ENCODE data around the gene WDR41. TPM values are rescaled to one million over a fixed set of nuclear protein-coding genes. Genes with fewer than 3 reads are reported as not detected.

Gene WDR41
- total RNA-seq, 4 donors from 2014 or later = 39.3 to 59.2 (median 49.2) TPM

DNA sequence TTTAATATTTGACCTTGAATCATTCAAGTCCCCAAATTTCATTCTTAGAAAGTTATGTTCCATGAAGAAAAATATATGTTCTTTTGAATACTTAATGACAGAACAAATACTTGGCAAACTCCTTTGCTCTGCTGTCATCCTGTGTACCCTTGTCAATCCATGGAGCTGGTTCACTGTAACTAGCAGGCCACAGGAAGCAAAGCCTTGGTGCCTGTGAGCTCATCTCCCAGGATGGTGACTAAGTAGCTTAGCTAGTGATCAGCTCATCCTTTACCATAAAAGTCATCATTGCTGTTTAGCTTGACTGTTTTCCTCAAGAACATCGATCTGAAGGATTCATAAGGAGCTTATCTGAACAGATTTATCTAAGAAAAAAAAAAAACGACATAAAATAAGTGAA, 65.4 kb downstream of the WDR41 start:
- H3K4me3 ChIP-seq = no peak overlapping the region
- DNase-seq (ENCODE audit: low spot score in 2 of 2) = no peak
- peaks cover 0 to 51% (median 0%) of the 10 kb centered on the region in 3 donors for H3K36me3 ChIP-seq
- 77 to 78% methylated on average over 2 of the region's 2 CpGs for whole genome bisulfite sequencing, 2 donors
- no peaks in the 10 kb centered on the region for H3K27me3 ChIP-seq
- peaks cover 0 to 4% (median 0%) of the 10 kb centered on the region in 4 donors for H3K9me3 ChIP-seq
- TF ChIP-seq EP300 (IDR thresholded peaks at IDR 0.05) = no peak
- TF ChIP-seq POLR2A (IDR thresholded peaks at IDR 0.05) = no peak
- TF ChIP-seq, protein P1, sequence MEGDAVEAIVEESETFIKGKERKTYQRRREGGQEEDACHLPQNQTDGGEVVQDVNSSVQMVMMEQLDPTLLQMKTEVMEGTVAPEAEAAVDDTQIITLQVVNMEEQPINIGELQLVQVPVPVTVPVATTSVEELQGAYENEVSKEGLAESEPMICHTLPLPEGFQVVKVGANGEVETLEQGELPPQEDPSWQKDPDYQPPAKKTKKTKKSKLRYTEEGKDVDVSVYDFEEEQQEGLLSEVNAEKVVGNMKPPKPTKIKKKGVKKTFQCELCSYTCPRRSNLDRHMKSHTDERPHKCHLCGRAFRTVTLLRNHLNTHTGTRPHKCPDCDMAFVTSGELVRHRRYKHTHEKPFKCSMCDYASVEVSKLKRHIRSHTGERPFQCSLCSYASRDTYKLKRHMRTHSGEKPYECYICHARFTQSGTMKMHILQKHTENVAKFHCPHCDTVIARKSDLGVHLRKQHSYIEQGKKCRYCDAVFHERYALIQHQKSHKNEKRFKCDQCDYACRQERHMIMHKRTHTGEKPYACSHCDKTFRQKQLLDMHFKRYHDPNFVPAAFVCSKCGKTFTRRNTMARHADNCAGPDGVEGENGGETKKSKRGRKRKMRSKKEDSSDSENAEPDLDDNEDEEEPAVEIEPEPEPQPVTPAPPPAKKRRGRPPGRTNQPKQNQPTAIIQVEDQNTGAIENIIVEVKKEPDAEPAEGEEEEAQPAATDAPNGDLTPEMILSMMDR (IDR thresholded peaks at IDR 0.05) = no peak
- H3K4me1 ChIP-seq = peaks cover 0 to 10% (median 0%) of the 10 kb centered on the region in 4 donors
- H3K27ac ChIP-seq = no peak overlapping the region

GRCh38 chr5:77425998-77426659, 66.0 kb downstream of the WDR41 start:
- H3K36me3 ChIP-seq = peaks cover 0 to 46% (median 0%) of the 10 kb centered on the region in 3 donors
- DNase-seq (ENCODE audit: low spot score in 2 of 2) = peak in 1 of 2 donors; percentile 15
- H3K9me3 ChIP-seq = peaks cover 0 to 4% (median 0%) of the 10 kb centered on the region in 4 donors
- no peak overlapping the region for H3K4me3 ChIP-seq
- TF ChIP-seq POLR2A (IDR thresholded peaks at IDR 0.05) = no peak
- TF ChIP-seq, protein P1 (IDR thresholded peaks at IDR 0.05) = no peak
- peaks cover 0 to 10% (median 0%) of the 10 kb centered on the region in 4 donors for H3K4me1 ChIP-seq
- no peak overlapping the region for H3K27ac ChIP-seq
- WGBS, 2 donors = 61 to 65% methylated on average over 8 of the region's 8 CpGs
- no peaks in the 10 kb centered on the region for H3K27me3 ChIP-seq

- whole genome bisulfite sequencing, 2 donors = 87 to 89% methylated on average over 5 of the region's 5 CpGs
- Histone ChIP-seq H3K9me3 (peaks cover 0 to 4% (median 0%) of the 10 kb centered on the region in 4 donors), H3K4me3 (no peak overlapping the region), H3K27ac (no peak overlapping the region), H3K27me3 (no peaks in the 10 kb centered on the region), H3K4me1 (peaks cover 0 to 10% (median 0%) of the 10 kb centered on the region in 4 donors), H3K36me3 (peaks cover 0 to 39% (median 0%) of the 10 kb centered on the region in 3 donors)
- no peak for DNase-seq (ENCODE audit: low spot score in 2 of 2)
- TF ChIP-seq, protein P1 (IDR thresholded peaks at IDR 0.05) = no peak
- no peak for TF ChIP-seq POLR2A (IDR thresholded peaks at IDR 0.05)
- TF ChIP-seq EP300 (IDR thresholded peaks at IDR 0.05) = no peak
Measured at GRCh38 chr5:77425420-77425819, 66.7 kb downstream of the WDR41 start.

DNA sequence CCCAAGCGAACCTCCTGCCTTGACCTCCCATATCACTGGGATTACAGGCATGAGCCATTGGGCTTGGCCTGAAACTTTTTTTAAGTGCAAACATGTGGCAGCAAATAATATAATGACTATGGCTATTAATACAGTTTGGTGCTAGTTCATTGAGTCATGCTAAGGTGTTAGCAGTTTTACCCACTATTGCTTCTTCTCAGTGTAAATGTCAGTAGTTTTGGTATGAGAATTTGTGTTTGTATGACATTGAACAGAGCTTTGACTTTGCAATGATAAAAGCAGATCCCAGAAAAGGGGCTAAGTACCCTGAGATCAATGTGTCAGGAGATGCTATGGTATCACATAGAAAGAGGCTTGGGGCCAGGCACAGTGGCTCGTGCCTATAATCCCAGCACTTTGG, 67.2 kb downstream of the WDR41 start:
- Histone ChIP-seq H3K9me3 (peaks cover 0 to 4% (median 0%) of the 10 kb centered on the region in 4 donors), H3K27me3 (no peaks in the 10 kb centered on the region), H3K36me3 (peaks cover 0 to 34% (median 0%) of the 10 kb centered on the region in 3 donors), H3K27ac (no peak overlapping the region), H3K4me1 (peaks cover 0 to 10% (median 0%) of the 10 kb centered on the region in 4 donors), H3K4me3 (no peak overlapping the region)
- DNase-seq (ENCODE audit: low spot score in 2 of 2) = no peak
- TF ChIP-seq POLR2A (IDR thresholded peaks at IDR 0.05) = no peak
- no peak for TF ChIP-seq EP300 (IDR thresholded peaks at IDR 0.05)
- TF ChIP-seq, protein P1 (IDR thresholded peaks at IDR 0.05) = no peak
- 94 to 100% methylated on average over 2 of the region's 2 CpGs for WGBS, 2 donors

- no peak for DNase-seq (ENCODE audit: low spot score in 2 of 2)
- peaks cover 0 to 4% (median 0%) of the 10 kb centered on the region in 4 donors for H3K9me3 ChIP-seq
- H3K27me3 ChIP-seq = no peaks in the 10 kb centered on the region
- WGBS, 2 donors = 72 to 73% methylated on average over 2 of the region's 2 CpGs
- H3K4me3 ChIP-seq = no peak overlapping the region
- peaks cover 0 to 27% (median 0%) of the 10 kb centered on the region in 3 donors for H3K36me3 ChIP-seq
- TF ChIP-seq POLR2A (IDR thresholded peaks at IDR 0.05) (no peak), EP300 (IDR thresholded peaks at IDR 0.05) (no peak)
- TF ChIP-seq, protein P1 (IDR thresholded peaks at IDR 0.05) = no peak
- H3K27ac ChIP-seq = no peak overlapping the region
- H3K4me1 ChIP-seq = peaks cover 0 to 3% (median 0%) of the 10 kb centered on the region in 4 donors
Measured at GRCh38 chr5:77423022-77423750, 68.9 kb downstream of the WDR41 start.

All from tibial nerve (tissue), 4 donors.